Measurements from ENCODE around the gene DRD2.

DNA sequence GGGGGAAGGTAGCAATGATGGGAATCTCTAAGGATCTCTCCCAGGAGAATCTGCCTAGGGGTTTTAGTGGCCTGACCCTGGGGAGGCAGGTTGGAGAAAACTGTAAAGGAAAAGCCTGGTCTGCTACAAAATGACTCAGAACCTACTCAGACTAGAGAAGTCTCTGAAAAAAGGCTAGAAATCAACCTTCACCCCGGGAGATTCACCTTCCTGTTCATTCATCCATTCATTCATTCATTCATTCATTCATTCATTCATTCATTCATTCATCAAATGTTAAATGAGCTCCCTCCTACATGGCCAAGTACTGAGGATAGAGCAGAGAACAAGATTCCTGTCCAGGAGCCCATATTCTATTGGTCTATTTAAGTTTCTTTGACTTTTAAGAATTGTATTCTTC is 96.5 kb downstream of the DRD2 start:
- TF ChIP-seq POLR2A (IDR thresholded peaks at IDR 0.05) = no peak
- TF ChIP-seq, protein P1, sequence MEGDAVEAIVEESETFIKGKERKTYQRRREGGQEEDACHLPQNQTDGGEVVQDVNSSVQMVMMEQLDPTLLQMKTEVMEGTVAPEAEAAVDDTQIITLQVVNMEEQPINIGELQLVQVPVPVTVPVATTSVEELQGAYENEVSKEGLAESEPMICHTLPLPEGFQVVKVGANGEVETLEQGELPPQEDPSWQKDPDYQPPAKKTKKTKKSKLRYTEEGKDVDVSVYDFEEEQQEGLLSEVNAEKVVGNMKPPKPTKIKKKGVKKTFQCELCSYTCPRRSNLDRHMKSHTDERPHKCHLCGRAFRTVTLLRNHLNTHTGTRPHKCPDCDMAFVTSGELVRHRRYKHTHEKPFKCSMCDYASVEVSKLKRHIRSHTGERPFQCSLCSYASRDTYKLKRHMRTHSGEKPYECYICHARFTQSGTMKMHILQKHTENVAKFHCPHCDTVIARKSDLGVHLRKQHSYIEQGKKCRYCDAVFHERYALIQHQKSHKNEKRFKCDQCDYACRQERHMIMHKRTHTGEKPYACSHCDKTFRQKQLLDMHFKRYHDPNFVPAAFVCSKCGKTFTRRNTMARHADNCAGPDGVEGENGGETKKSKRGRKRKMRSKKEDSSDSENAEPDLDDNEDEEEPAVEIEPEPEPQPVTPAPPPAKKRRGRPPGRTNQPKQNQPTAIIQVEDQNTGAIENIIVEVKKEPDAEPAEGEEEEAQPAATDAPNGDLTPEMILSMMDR (IDR thresholded peaks at IDR 0.05) = no peak

Measured in body of pancreas (tissue), 4 donors.